Upper lobe of left lung (tissue), 4 donors: Measurements from ENCODE around the gene GABRG3.

Source experiments
- CTCF ChIP-seq, 6 experiments: fragments of 450-650 bp in 4 of 6; fragments of 200-600 bp in 2 of 6; sonication (generic) in 2 of 6; IDR thresholded peaks; one replicate each; pipeline ENCODE4 v1.5.1; 2016 to 2019; ENCODE audit warnings: antibody characterized with exemption in 6 of 6
- EP300 ChIP-seq, 4 donors: sonication (generic); formaldehyde crosslinking; IDR thresholded peaks; one replicate each; pipeline ENCODE4 v1.5.1; 2017; ENCODE audit warnings: antibody characterized with exemption in 4 of 4, control low read depth in 2 of 4
- POLR2A ChIP-seq, 4 donors: fragments of 450-650 bp; IDR thresholded peaks; one replicate each; pipeline ENCODE4 v1.5.1; 2016 to 2017; ENCODE audit warnings: antibody characterized with exemption in 4 of 4, mild to moderate bottlenecking in 2 of 4
- POLR2AphosphoS5 ChIP-seq, 2 donors: sonication (generic); formaldehyde crosslinking; IDR thresholded peaks; one replicate each; pipeline ENCODE4 v1.5.1; 2017; ENCODE audit warnings: antibody characterized with exemption in 2 of 2

DNA sequence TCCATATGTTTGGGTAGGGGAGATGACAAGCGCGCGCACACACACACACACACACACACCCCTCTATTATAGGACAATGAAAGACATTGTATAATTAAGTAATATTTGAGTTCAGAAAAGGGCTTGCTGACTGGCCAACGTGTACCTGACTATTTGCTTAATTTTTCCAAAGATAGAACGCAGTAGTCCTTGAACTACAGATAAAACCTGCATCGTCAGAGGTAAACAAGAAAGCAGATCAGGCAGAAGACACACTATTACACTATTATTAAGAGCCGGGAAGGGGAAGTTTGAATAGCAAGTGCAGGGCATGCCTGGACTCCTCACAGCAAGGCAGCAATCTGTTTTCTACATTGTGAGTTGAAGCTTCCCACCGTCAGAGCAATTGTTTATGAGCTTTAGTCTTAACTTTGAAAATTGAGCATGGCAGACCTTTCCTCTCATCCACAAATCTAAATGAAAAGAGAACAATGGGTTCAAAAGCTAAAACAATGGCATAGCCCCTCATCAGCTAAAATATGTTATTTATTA lies 427.7 kb downstream of the GABRG3 start:
- TF ChIP-seq POLR2AphosphoS5 (IDR thresholded peaks at IDR 0.05) = no peak
- TF ChIP-seq CTCF (IDR thresholded peaks at IDR 0.05) = no peak
- no peak for TF ChIP-seq POLR2A (IDR thresholded peaks at IDR 0.05)
- no peak for TF ChIP-seq EP300 (IDR thresholded peaks at IDR 0.05)
